ENCODE data around the gene SEC61A2. TPM values are rescaled to one million over a fixed set of nuclear protein-coding genes. Genes with fewer than 3 reads are reported as not detected.
"Not testable (repeated sequence)": the region's sequence is repeated elsewhere in the genome, so short reads cannot be mapped to it uniquely, and the experiment has no call there.

The SEC61A2 gene
- 10 to 100 TPM in 6 of 10 donors, 1 to 10 TPM in 4; 7.5 to 15.8 (median 10.9) TPM for polyA plus RNA-seq (ENCODE audit: insufficient read length in 10 of 10)
- long read RNA-seq, donor 1, partial matches to known transcripts, result 0 of 1 reads
- long read RNA-seq, donor 1, other reads (novel, unspliced or antisense), result 0 of 1 reads
- long read RNA-seq, donor 2, partial matches to known transcripts, result 0 of 4 reads
- long read RNA-seq, donor 2, other reads (novel, unspliced or antisense), result 0 of 4 reads
- long read RNA-seq, donor 3, result 0 reads
- long read RNA-seq, donor 4, partial matches to known transcripts, result 16 of 16 reads
- long read RNA-seq, donor 4, other reads (novel, unspliced or antisense), result 0 of 16 reads
- long read RNA-seq, donor 5, partial matches to known transcripts, result 0 of 18 reads
- long read RNA-seq, donor 5, other reads (novel, unspliced or antisense), result 18 of 18 reads
- long read RNA-seq, donor 6, partial matches to known transcripts, result 0 of 1 reads
- long read RNA-seq, donor 6, other reads (novel, unspliced or antisense), result 0 of 1 reads
- long read RNA-seq, donor 7, partial matches to known transcripts, result 5 of 5 reads
- long read RNA-seq, donor 7, other reads (novel, unspliced or antisense), result 0 of 5 reads
- long read RNA-seq, donor 8, partial matches to known transcripts, result 14 of 14 reads
- long read RNA-seq, donor 8, other reads (novel, unspliced or antisense), result 0 of 14 reads
- long read RNA-seq, donor 9, partial matches to known transcripts, result 0 of 1 reads
- long read RNA-seq, donor 9, other reads (novel, unspliced or antisense), result 0 of 1 reads

DNA sequence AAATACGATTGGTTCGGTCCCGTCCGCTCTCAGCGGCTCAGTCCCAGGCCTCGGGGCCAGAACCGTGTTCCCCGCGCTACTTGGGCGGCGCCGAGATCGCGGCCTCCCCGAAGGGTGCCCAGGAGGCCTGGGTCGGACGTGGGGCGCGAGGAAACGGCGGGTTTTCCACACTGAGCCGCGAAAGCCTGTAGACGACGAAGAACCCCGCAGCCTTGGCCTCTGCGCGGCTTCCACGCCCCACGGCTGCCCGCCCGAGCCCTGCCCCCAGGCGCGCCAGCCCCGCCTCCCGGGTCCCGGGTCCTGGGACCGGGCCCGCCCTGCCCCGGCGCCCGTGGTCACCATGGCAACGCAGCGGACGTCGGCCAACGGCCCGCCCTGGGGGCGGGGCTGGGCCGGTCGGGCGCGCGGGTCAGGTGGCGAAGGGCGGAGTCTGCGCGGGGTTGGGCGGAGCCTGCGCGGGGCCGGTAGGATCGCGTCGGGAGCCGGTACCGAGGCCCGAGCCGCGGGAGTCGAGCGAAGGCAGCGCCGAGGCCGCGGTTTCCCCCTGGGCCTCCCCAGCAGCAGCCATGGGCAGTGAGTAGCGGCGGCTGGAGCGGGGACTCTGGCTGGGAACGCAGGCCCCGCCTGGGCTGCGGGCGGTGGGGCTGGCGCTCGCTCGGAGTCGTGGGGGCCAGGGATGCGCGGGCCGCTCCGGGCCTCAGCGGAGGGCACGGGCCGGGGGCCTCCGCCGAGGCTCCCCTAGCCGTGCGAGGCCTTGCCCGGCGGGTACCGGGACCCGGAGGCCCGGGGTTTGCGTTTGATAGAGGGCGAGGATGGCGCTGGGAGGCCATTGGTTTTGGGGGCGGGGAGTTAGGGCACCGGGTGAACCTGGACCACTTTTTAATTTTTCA, at the start of gene SEC61A2:
Gene SEC61A2 (plus strand): TSS at position 456 of the 890 bp plus-strand sequence. CDS start 111 bp downstream, at position 567.
- peak; percentile 90 to 97 (median 96) for DNase-seq

DNA sequence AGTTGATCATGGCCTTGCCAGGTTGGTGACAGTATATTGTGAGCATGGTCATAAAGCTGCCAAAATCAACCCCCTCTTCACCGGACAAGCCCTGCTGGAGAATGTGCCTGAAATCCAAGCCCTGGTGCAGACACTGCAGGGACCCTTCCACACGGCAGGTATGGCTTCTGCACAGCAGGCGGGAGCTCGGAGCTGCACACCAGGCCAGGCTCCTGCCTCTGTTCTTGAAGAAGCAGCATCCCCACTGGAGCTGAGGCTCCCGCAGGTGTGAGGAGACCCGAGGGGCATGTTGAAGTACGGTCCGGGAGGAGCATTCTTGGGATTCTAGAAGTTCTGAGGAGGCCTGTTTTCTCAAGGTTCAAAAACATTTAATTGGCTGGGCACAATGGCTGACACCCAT, 48.0 kb upstream of the SEC61A2 start:
- no peak for DNase-seq

DNA sequence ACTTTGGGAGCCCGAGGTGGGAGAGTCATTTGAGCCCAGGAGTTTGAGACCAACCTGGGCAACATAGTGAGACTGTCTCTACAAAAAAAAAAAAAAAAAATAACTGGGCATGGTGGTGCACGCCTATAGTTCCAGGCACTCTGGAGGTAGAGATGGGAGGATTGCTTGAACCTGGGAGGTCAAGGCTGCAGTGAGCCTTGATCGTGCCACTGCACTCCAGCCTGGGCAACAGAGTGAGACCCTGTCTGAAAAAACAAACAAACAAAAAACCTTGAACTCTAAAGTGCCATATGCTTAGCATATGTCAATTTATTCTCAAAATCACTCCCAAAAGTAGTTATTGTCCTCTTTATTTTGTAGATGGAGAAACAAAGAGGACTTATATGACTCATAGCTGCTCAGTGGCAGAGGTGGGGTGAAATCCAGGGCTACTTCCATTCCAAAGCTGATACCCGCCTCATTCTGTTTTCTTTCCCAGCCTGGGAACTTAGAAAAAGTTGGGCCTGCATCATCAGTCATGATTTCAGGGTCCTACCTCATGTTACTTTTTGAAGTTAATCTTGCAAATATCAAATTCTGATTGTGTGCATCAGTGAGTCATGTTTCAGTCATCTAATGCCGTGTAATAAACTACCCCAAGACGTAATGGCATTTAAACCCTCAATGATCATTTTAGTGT, 47.5 kb upstream of the SEC61A2 start:
- no peak for DNase-seq

DNA sequence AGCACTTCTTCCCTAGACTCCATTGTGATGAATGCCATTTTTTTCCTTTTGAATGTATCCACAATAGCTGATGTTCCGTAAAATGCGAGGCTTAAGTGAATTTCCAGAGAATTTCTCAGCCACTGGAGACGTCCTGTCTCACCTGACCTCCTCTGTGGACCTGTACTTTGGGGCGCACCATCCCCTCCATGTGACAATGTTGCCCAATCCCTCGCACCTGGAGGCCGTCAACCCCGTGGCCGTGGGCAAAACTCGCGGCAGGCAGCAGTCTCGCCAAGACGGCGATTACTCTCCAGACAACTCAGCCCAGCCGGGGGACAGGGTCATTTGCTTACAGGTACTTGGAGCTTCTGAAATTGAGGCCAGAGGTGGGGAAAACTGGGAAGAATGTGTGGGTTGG, 40.6 kb upstream of the SEC61A2 start:
- no peak for DNase-seq

DNA sequence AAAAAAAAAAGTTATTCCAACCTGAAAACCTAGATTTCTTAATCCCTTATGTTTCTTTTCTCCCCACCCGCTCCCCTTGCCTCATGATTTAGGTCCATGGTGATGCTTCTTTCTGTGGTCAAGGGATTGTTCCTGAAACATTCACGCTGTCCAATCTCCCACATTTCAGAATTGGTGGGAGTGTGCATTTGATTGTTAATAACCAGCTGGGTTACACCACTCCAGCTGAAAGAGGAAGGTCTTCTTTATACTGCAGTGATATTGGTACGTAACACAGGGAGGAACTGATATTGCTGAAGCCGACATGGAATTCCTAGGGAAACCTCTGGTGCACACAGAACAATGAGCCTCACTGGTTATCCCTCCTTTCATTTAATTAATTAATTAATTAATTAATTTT, 38.1 kb upstream of the SEC61A2 start:
- DNase-seq, result no peak

DNA sequence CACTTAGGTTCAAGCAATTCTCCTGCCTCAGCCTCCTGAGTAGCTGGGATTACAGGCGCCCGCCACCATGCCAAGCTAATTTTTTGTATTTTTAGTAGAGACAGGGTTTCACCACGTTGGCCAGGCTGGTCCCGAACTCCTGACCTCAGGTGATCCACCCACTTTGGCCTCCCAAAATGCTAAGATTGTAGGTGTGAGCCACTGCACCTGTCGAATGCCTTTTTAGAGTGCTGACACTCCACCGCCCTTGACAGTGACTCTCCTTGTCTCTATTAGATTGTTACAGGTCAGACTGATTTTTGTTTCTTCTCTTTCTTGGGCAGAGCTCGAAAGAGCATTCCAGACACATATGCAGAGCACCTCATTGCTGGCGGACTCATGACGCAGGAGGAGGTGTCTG, 32.1 kb upstream of the SEC61A2 start:
- not testable (repeated sequence) for DNase-seq

DNA sequence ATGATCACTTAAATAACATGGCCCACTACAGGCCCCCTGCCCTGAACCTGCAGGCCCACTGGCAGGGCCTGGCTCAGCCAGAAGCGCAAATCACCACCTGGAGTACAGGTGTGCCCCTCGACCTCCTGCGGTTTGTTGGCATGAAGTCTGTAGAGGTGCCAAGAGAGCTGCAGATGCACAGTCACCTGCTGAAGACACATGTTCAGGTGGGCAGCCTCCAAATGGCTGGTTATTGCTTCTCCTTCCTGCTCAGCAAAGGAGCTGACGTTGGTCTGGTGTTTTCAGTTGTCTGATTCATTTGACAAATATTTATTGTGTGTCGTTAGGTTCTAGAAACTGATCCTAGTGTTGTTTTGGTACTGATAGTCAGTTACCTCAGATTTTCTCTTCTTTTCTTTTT, 31.7 kb upstream of the SEC61A2 start:
- no peak for DNase-seq

DNA sequence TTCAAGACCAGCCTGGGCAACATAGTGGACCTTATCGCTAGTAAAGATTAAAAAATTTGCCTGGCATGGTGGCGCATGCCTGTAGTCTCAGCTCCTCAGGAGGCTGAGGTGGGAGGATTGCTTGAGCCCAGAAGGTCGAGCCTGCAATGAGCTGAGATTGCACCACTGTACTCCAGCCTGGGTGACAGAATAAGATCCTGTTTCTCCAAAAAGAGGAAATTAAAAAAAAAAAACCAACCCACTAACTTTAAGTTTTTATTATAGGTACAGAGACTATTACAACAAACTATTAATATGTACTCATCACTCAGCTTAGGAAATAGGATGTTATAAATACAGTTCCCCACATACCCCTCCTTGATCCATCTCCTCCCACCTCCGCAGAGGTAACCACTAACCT, 30.5 kb upstream of the SEC61A2 start:
- DNase-seq, result no peak

DNA sequence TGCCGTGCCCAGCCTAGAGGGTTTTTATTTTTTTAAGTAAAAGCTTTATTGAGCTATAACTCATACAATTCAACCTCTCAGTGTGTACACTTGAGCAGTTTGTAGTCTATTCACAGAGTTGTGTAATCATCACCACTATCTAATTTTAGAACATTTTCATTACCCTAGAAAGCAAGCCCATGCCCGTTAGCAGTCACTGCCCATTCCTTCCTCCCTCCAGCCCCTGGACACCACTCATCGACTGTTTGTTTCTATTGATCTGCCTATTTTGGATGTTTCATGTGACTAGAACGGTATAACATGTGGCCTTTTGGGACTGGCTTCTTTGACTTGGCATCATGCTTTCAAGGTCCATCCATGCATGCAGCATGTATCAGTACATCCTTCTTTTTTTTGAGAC, 25.7 kb upstream of the SEC61A2 start:
- no peak for DNase-seq

DNA sequence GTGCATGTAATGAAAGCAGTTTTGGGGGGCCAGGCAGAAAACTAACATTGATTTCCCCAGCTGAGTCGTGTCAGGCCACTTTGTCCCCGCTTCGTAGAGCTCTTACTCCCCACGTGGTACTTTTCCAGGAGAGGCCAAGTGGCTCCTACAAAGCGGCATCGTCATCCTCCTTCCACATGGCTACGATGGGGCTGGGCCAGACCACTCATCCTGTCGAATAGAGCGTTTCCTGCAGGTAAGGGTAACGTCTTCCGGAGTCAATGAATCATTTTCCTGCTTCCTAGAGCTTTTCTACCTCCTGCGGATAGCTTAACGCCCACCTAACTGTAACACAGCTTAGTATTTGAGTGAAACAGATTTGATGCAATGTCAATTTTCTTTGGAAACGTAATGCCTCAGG, 21.7 kb upstream of the SEC61A2 start:
- DNase-seq, result no peak

DNA sequence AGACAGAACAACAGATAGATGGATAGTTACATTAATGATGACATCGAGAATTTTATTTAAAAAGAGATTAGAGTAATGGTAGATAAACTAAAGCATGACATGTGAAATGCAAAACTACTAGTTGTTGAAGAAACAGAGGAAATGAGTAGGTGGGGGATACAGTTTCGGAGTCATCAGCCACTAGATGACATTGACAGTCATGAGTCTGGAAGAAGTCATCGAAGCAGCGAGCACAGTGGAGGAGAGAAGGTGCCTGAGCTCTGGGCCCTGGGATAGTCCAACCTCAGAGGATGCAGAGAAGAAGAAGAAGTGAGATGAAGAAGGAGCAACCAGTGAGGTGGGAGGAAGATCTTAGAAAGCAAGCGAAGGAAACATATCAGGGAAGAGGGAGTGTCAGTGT, 20.2 kb upstream of the SEC61A2 start:
- no peak for DNase-seq

DNA sequence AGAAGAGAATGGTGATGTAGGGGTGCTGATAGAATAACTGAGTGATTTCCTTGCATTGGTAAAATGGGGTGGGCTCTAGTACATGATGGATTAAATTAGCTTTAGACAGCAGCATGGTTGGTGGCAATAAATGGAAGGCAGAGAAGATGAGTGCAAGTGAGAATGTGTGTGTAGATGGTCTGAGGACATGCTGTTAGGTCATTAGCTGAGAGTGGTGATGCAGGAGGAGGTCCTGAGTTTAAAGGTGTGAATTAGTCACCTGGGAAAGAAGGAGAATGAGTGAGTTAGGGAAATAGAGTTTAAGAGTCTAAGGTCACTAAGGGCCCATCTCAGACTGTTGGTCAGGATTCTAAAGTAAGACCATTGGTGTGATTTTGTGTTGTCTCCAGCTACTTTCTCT, 17.9 kb upstream of the SEC61A2 start:
- no peak for DNase-seq

DNA sequence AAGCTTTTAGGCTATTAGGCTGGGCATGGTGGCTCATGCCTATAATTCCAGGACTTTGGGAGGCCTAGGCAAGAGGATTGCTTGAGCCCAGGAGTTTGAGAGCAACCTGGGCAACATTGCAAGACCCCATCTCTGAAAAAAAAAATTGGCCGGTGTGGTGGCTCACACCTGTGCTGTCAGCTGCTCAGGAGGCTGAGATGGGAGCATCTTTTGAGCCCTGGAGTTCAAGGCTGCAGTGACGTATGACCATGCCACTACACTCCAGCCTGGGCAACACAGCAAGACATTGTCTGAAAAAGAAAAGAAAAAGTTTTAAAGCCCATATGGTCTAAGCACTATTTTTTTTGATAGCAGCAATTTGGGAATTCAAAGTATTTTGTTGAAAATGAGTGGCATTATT, 15.8 kb upstream of the SEC61A2 start:
- no peak for DNase-seq

DNA sequence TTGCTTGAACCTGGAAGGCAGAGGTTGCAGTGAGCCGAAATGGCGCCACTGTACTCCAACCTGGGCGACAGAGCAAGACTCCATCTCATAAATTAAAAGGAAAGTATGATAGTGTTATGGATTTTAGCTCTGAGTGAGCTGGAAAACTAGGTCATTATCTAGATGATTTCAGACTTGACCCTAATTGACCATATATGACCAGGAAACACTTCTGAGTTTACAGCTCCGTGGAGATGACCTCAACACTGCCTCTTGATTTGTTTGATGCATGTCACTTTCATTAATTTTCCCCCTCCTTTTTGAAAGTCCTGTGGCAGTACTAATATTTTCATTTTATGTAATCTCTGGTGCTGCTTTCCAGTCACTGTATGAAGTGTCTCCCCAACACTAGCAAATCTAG, 7.8 kb upstream of the SEC61A2 start:
- DNase-seq, result no peak

DNA sequence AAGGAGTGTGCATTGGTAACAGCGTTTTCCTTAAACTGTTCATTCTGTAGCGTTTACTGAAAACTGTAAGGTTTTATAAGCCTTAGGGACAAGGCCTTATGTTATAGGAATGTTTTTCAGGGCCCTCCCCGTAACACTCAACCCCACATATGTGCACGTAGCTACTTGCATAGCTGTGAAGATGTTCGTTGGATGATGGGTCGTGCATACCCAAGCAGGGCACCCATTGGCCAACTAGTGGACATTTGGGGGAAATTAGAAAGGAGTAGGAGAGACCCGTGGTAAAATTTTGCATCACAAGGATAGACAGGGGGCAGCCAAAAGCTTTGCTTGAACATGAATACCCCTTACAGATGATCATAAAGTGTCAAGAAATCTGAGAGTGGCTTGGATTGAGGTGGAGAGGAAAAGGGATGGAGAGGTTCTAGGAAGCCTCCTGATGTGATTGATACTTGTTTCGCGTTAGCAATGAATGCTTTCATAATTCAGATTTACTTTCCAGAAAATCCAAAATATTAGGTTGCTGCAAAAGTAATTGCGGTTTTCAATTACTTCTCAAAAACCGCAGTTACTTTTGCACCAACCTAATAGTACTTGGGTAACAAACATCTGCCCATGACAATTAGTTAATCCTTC, 878 bp downstream of the SEC61A2 start:
- DNase-seq, result peak; percentile 47 to 77 (median 54)

DNA sequence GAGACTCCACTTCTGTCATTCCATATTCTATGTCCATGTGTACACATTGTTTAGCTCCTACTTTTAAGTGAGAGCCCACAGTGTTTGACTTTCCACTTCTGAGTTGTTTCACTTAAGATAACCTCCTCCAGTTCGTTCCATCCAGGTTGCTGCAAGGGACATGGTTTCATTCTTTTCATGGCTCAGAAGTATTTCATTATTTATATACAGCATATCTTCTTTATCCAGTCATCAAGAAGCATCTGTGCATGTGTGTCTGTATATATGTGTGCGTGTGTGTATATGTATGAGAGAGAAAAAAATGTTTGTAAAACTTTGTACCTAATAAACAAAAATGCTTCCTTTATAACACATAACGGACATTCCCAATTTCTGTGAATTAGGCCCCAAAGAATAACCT, 6.2 kb downstream of the SEC61A2 start:
- no peak for DNase-seq

DNA sequence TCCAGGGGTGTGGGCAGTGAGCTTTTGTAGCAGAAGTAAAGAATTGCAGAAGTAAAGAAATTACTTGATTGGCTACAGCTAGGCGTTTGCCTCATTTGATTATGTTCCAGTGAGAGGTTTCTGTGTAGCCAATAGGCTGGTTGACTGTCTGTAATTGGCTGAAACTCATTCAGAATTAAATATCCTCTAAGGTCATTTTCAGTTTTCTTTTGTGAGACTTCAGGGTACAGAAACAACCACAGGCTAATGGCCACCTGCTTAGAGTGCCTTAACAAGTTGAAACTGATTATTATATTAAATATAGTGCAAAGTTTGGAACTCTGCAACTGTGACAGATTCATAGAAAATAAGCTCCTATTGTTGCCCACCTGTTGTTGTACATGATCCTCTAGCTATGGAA, 10.6 kb downstream of the SEC61A2 start:
- DNase-seq, result no peak

DNA sequence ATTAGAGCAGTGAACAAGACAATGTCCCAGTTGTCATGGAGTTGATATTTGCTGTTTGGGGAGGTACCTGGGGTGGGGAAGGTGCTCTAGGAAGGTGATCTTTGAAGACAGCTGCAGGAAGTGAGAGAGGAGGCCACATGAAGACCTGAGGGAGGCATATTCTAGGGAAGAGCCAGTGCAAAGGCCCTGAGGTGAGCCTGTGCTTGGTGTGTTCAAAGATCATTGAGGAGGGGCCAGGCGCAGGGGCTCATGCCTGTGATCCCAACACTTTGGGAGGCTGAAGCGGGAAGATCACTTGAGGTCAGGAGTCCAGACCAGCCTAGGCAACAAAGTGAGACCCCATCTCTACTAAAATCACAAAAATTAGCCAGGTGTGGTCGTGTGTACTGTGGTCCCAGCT, 15.1 kb downstream of the SEC61A2 start:
- no peak for DNase-seq

DNA sequence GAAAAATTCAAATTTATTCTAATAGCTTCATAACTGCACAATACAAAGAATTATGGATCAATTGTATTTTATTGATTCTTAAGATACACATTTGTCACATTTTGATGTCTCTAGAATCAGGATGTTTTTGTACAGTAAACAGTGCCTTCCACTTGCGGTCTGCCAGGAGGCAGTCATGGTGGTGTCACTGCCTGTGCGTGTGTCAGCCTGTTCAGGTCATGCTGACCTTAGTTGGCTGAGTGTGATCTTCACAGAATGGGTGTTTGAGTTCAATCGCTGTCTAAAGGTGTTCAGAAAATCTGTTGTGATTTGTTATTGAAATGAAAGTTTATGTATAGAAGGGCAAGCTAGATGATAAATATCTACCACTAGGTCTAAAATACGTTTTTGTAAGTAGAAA, 20.7 kb downstream of the SEC61A2 start:
- DNase-seq, result no peak

DNA sequence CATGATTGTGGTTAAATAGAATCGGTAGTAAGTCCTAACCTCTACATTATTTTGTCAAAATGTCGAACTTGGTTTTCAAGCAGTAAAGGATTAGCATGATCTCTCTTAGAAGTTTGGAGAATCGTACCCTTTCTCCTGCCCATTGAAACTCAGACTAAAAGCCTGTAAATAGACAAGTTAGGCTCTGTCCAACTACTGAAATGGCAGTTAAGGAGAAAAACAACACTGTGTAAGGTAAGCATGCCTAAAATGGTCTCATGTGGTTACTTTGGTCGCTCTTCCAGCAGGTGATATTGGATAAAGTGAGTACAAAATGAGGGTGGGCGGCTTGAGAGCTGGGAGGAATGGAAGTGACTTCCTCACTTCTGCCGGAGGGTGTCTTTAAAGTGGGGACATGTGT, 25.0 kb downstream of the SEC61A2 start:
- no peak for DNase-seq
